COLO829 (cell line): ENCODE measurements around the gene USP11.

Source experiments
- DNase-seq: peaks from one replicate; pipeline ENCODE4 v3.0.0; 2012; ENCODE audit warnings: low spot score

The USP11 gene

DNA sequence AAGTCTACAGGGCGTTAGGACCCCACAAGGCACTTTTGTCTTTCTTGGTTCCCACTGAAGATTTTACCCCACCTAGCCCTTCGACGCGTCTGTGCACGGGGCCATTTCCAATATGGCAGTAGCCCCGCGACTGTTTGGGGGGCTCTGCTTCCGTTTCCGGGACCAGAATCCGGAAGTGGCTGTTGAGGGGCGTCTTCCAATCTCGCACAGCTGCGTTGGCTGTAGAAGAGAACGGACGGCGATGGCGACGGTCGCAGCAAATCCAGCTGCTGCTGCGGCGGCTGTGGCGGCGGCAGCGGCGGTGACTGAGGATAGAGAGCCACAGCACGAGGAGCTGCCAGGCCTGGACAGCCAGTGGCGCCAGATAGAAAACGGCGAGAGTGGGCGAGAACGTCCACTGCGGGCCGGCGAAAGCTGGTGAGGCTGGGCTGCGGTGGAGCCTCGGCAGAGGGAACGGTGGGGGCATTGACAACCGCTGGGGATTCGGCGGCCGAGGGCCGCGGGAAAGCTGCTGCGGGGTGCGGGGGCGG, at the start of gene USP11:
Gene USP11 (plus strand): TSS at position 207 of the 530 bp plus-strand sequence. CDS start 35 bp downstream, at position 242.
- DNase-seq: no peak

GRCh38 chrX:47184486-47184885, 48.3 kb upstream of the USP11 start:
- no peak for DNase-seq

DNA sequence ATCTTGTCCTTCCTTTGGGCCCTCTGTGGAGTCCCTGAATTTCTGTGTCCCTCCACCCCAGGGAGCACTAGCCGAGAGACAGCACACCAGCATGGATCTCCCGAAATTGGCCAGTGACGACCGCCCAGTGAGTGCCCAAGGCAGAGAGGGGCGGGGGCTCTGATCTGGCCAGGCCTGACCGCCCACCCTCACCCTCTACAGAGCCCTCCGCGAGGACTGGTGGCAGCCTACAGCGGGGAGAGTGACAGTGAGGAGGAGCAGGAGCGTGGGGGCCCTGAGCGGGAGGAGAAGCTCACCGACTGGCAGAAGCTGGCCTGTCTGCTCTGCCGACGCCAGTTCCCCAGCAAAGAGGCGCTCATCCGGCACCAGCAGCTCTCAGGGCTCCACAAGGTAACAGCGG, 47.6 kb upstream of the USP11 start:
- DNase-seq: no peak

DNA sequence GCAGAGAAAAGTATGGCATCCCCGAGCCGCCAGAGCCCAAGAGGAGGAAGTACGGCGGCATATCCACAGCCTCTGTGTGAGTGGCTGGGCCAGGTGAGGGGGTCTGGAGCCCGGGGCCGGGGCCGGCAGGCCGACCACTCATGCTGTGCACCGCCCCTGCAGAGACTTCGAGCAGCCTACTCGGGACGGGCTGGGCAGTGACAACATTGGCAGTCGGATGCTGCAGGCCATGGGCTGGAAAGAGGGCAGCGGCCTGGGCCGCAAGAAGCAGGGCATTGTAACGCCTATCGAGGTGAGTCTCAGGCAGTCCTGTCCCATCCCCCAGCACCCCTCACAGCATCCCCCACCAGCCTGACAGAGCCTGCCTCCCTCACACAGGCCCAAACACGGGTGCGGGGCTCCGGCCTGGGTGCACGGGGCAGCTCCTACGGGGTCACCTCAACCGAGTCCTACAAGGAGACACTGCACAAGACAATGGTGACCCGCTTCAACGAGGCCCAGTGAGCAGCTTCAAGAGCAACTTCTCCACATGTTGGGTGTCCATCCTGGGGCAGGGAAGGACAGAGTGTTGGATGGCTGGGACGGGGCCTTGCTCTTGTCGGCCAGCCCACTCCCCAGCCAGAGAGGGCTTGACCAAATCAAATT, 46.6 kb upstream of the USP11 start:
- DNase-seq: no peak

DNA sequence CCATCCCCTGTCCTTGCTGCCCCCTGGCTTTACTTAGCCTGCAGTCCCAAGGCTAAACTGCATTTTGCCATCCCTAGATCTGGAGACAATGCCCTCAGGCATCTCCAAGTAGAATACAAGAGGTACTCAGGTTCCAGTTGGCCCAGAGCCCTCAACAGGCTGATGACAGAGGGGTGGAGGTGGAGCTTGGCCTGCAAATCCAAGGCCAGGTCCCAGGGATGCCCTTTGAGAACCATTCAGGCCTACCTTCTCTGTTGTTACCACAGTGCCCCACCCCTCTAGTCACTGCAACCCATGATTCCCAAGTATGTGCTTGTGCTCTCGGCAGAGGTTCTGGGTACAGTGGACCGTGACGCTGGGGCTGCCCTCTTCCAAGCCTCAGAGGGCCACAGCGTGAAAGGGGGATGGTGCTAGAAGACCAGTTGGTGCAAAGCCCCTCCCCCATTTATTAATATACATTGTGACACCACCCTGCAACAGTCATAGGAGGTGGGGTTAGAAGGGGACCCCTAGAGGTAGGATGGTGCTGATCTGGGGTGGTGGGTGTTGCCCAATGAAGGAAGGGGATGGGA, 45.6 kb upstream of the USP11 start:
- DNase-seq: no peak

- no peak for DNase-seq
These were observed 42.9 kb upstream of the USP11 start for GRCh38 chrX:47189906-47190305.

- DNase-seq: peak; percentile 80
These were observed 42.2 kb upstream of the USP11 start for GRCh38 chrX:47190445-47191269.

DNA sequence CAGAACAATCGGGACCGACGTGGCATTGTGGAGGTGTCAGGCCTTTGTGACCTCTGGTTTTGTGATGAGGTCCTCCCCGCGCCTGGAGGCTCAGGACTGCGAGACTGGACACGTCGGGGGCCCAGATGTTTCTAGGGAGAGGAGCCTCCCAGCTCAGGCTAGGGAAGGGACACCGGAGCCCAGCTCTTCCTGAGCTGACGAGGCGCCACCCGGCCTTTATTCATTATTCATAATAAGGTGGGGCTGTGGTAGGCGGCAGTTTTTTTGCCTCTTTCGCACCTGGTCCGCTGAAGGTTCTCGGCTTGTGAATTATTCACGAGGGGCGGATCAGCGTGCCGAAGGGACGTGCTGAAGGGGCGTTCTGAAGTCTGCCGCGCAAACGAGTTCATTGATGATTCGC, 41.5 kb upstream of the USP11 start:
- DNase-seq: no peak

- DNase-seq: no peak
These were observed 40.9 kb upstream of the USP11 start for GRCh38 chrX:47191806-47192401.

GRCh38 chrX:47193475-47194193, 39.2 kb upstream of the USP11 start, which contains the start of gene UBA1:
TSS of gene UBA1 (plus strand) at chrX:47193829. CDS start at chrX:47198803, 4,974 bp downstream.
- peak; percentile 91 for DNase-seq

GRCh38 chrX:47194194-47194787, 38.5 kb upstream of the USP11 start:
- no peak for DNase-seq

- DNase-seq: no peak
These were observed 36.7 kb upstream of the USP11 start for GRCh38 chrX:47196098-47196497.

DNA sequence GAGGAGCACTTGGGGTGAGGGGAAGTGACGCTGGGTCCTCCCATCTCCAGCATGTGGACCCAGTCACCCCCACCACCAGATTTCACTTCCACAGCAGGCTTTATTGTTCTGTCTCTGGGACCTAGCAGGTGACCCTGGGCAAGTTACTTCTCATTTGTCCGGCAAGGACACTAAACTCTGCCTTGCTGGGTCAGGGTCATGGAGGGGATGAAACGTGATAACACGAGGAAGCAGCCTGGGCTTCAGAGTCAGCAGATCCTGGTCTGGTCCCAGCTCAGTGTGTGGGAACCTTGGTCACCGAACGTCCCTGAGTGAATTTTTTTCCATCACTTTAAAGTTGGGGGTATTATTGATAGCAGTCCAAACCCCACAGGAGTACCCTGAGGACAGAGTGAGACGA, 35.3 kb upstream of the USP11 start:
- DNase-seq: no peak

DNA sequence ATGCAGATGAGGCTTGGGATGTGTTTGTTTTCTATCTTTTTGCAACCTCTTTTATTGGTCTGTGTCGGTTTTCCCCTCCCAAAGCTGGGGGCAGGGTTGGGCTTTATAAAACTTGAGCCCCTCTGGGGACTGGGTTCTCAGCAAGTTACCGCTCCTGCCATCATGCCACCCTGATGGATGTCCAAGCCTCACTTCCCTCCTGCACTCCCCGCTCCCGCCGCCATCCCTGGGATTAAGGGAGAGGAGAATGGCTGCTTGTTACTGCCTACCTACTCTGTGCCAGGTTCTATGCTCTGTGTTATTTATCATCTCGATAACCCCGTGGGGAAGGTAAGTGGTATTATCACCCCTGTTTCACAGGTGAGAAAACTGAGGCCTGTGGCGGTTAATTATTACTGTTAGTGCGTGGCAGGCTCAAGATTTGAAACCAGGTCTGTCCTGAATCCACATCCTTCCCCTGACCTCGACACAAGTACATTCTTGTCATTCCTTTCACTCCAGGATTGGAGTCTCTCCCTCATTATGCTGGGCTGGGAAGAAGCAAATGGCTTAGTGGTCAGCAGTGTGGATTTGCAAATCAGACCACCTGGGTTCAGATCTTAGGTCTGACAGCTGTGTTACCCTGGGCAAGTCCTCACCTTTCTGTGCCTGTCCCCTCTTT, 34.7 kb upstream of the USP11 start:
- DNase-seq: no peak

- DNase-seq: no peak
These were observed 34.1 kb upstream of the USP11 start for GRCh38 chrX:47198687-47199080.

- DNase-seq: no peak
These were observed 33.5 kb upstream of the USP11 start for GRCh38 chrX:47199286-47199685.

DNA sequence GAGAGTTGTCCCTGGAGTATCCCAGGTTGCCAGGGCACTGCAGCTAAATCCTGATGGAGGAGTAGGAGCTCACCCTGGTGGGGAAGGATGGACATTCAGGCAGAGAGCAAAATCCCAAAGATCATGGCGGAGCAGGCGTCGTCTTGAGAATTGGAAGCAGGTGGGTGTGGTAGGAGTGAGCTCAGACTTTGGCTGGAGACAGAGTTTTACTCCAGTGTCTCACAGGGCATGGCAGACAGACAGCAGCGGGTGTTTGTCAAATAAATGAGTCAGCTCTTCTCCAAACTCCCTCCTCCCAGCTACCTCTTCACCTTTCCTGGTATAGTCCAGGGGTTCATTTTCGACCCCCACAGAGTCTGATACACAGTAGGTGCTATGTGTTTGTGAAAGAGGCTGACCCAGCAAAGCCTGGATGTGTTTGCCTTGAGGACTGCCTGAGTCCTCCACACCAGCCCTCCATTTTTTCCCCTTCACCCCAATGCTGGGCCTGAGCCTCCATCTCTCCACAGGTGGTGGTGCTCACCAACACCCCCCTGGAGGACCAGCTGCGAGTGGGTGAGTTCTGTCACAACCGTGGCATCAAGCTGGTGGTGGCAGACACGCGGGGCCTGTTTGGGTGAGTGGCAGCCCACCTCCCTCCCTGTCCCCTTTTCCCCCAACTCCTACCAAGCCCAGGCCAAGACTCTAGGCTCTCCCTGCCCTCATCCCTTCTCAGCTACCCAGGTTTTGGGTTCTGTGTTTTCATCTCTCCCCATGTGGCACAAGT, 32.2 kb upstream of the USP11 start:
- DNase-seq: no peak

DNA sequence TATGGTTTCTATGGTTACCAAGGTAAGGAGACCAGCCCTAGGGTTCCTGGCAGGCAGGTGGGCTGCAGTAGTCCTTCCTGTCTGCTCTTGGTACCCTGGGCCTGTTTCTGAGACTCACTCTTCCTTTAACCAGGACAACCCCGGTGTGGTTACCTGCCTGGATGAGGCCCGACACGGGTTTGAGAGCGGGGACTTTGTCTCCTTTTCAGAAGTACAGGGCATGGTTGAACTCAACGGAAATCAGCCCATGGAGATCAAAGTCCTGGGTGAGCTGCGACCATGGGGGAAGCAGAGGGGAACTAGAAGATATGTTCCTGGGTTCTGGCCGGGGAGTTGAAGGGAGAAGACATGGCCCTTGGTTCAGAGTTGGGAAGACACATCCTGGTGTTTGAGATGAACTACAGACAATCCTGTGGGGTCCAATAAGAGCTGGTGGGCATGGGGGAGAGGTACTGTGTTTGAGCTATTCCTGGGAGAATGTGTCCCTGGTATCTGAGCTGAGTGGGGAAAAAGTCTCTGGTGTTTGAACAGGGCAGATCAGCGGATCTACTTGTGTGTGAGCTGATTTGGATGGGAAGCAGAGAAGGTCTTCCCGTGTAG, 31.4 kb upstream of the USP11 start:
- no peak for DNase-seq

GRCh38 chrX:47202316-47202715, 30.5 kb upstream of the USP11 start:
- no peak for DNase-seq

- no peak for DNase-seq
These were observed 29.9 kb upstream of the USP11 start for GRCh38 chrX:47202877-47203276.
